T-helper 1 cell (primary cell): Measurements from ENCODE around the gene CHRM2.
"Not testable (repeated sequence)": the region's sequence is repeated elsewhere in the genome, so short reads cannot be mapped to it uniquely, and the experiment has no call there.

Experiments used
- DNase-seq, 5 donors: peaks; one replicate each; pipeline ENCODE4 v3.0.0-alpha.2; 2012 to 2020
- total RNA-seq, 4 donors: gene quantifications; one replicate each; lab custom pipeline; 2026; lab: John Stamatoyannopoulos, UW

The CHRM2 gene
- total RNA-seq, result 0 to 0.08 (median 0) reads per million in 4 donors

DNA sequence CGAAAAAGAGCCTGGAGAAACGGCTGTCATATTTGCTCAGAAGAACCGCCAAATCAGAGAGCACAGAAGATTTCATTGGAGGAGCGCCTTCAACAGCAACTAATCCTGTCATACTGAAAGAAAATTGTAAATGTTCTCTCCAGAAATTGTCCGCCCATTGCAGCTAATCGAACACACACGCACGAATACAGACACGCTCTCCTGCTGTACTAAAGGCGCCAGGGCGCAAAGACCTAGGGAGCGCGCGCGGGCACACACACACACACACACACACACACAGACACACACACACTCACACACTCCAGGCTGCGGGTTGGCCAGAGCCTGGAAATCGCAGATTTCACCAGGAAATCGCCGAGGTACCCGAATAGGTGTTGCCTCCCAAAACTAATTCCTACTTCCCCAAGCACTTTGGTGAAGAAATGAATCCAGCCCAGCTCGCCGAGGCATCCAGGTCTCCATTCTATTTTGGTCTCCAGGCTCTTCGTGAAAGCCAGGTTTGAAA is at the start of gene CHRM2:
Gene CHRM2 (plus strand): TSS at position 157 of the 505 bp plus-strand sequence. CDS start 146,214 bp downstream, outside the sequence.
- DNase-seq, result no peak

DNA sequence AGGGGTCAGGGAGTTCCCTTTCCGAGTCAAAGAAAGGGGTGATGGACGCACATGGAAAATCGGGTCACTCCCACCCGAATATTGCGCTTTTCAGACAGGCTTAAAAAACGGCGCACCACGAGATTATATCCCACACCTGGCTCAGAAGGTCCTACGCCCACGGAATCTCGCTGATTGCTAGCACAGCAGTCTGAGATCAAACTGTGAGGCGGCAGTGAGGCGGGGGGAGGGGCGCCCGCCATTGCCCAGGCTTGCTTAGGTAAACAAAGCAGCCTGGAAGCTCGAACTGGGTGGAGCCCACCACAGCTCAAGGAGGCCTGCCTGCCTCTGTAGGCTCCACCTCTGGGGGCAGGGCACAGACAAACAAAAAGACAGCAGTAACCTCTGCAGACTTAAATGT is 37.1 kb upstream of the CHRM2 start:
- not testable (repeated sequence) for DNase-seq

DNA sequence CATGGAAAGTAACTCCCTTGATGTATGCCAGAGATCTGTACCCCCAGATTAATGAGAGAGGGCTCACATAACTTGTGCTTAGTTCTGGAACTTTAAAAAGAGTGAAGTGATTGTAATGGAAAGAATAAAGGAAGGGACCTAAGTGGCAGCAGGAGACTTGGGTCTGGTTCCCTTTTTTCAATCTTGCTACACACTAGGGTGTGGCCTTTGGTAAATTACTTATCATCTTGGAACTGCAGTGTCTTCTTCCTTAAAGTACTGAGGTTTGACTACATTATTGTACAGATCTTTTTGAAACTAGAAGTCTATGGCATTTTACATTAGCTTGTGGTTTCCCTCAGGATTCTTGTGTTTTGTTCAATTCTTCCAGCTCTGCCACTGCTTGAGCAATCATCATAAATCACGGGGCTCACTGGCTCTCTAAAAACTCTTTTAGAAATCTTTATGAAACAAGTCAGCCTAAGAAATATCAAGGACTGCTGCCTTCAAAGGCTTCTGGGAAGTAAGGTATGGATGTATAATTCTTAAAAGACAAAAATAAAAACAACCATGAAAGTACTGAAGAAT is 22.5 kb upstream of the CHRM2 start:
- DNase-seq, result no peak

DNA sequence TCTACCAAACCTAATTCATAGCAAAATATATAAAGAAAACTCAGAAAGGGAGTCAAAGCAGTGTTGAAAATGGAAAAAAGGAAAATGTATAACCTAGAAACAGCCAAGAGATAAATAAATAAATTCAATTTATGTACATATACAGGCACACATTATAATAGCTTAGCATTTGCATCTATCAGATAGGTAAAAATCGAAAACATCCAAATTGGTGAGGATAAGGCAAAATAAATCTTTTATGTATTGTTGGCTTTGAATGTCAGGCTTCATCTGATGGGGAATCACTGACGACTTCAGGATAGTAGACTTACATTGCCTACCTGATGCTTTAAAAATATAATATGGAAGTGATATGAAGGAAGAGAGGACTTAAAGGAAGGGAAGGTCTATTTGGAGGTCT is 20.6 kb upstream of the CHRM2 start:
- no peak for DNase-seq

DNA sequence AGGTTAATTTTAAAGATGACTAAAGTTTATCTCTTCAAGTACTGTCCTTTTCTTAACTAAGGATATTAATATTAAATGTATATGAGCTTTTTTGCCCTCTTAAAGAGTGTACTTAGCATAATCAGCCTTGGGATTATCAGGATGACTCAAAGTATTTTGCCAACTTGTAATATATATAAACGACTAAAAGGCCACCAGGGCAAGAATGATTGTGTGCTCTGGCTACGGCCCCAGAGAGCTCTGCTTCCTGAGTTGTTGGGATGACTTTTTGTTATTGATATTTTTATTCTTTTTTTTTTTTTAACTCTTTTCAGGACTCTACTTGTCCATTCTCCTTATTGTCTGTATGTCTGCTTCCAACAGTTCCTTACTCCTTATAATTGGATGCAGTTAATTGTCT is 14.8 kb upstream of the CHRM2 start:
- DNase-seq, result no peak

- DNase-seq, result no peak
Measured at GRCh38 chr7:136857573-136857972, 10.9 kb upstream of the CHRM2 start.

- no peak for DNase-seq
Measured at GRCh38 chr7:136859803-136860202, 8.6 kb upstream of the CHRM2 start.

DNA sequence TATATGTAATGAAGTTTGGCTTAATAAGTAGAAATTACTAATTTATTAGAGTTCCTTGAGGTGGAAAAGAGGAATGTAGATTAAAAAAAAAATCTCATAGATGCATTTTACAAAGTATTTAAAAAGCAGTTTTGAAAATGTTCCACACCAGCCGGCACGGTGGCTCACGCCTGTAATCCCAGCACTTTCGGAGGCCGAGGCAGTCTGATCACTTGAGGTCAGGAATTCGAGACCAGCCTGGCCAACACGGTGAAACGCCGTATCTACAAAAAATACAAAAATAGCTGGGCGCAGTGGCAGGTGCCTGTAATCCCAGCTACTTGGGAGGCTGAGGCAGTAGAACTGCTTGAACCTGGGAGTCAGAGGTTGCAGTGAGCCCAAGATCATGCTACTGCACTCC is 3.2 kb upstream of the CHRM2 start:
- DNase-seq, result no peak

DNA sequence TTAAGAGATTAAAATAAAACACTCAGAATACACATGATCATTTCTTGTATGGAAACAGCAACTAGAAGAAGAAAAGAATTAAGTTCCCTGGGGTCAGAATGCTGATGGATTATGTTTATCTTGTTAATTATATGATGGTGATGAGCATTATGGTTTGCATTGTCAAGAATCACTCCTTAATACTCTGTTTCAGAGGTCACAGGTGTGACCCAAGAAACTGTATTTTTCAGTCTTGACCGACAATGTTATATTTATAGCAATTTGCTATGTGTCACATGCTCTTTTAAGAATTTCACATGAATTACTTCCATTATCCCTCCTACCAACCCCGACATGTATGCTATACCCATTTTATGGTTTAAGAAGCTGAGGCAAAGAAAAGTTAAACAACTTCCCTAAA is 2.7 kb upstream of the CHRM2 start:
- DNase-seq, result no peak

- no peak for DNase-seq
Measured at GRCh38 chr7:136869001-136869961, 829 bp downstream of the CHRM2 start.

DNA sequence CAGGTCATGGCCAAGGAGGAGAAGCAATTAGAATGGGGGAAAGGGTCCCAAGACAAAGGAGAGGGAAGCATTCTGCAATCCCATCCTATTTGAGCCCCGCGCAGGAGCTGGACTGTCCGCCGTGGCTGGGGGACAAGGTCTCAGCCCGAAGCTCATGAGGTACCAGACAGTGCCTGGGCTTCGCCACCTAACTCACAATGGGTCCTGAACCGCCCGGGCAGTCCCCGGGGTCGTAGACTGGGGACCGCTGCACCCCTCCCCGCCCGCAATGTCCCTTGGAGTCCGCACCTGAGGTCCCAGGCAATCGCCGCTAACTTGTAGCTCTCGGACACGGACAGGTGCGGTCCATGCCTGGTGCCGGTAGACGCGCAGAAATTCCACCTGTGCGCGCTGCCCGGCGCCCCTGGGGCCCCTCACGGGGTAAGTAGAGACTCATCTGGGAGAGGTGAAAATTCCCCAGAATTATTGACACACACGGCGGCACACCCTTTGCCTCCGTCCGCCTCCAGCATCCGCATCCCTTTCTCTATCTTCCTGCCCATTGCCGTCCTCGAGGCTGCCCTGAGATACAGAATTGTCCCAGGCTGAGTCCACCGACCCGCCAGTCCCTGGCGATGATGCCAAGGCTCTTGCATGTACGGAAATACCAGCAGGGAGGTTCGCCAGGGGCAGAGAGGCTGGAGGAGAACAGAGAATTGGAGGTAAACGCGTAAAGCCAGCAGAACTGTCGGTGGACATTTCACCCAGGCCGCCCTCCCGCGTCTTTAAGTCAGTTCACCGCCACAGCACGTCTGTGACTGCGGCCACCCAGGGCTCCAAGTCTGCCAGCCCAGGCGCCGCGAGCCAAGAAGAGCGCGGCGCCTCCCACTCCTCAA is 1.8 kb downstream of the CHRM2 start:
- DNase-seq, result no peak

GRCh38 chr7:136870866-136871487 is 2.5 kb downstream of the CHRM2 start:
- no peak for DNase-seq

DNA sequence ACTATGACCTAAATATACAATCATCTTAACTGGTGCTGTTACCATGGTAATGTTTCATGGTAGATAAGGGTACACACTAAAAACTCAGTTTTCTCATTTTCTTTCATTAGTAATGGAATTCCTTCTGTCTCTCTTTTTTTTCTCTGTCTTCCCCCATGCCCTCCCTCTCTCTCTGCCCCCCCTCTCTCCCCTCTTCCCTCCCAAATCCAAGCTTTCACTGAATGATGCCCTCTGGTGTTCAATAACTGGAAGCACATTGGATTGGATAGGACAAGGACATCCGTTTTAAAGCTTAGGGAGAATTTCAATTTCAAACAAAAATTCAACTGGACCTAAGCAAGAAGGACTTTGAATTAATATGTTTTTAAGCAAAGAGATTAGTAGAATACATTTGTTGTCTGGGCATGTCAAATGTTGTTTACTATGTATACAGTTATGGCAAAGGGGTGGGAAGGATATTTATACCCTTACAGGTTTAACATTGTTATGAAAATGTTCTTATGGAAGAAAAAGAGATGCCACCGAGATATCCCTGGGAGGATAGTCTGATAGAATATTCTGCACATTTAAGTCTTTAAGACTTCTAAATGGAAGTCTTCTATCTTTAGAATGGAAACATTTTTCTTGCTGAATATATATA is 6.1 kb downstream of the CHRM2 start:
- DNase-seq, result no peak

DNA sequence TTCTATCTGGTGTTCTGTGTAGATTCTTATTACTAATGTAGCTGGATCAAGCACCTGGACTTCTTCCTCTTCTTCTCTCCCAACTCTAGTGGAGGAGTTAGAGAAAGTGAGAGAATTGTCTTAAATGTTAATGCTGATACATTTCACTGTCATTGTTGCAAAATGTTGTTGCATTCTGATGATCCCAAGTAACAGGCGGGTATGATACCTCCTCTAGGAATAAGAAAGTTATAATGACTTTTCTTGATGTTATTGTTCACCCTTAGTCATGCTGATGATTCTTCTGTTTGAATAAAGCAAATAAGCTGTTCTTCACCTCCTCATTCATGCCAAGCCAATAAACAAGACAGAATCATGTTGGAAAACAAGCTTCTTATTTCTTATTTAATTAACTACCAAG is 9.1 kb downstream of the CHRM2 start:
- no peak for DNase-seq

DNA sequence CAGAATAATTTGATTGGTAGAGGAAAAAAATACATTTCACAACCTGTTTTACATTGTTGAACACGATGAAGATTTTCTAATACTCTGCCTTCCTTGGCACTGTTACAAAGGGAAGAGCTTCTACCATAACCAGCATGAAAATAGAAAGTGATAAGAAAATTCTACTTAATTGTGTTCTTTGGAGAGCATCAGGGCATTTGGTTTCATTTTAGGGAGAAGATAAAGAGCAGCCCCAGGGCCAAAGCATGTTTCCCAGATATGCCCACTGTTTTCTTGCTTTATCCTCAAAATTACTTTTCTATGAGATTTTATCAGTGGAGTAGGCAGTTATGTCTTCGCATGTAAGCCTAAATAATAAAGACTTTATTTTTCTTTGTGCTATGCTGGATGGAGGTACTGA is 9.5 kb downstream of the CHRM2 start:
- DNase-seq, result no peak

DNA sequence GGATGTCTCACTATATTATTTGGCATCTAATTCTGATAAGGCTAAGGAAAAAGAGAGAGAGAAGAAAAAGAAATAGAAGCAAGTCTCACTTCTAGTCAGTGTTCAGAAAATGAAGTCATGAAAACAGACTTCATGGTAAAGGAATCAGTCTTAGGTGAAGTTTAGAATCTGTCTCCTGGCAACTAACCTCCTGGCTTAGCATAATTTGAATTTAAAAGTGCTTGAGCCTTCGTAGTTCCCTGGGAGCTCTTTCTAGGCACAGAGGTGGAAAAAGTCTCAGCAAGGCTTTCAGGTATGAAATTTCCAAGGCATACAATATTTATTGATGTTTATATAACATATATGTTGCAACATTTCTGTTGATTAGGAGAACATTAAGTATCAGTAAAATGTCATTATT is 10.4 kb downstream of the CHRM2 start:
- no peak for DNase-seq

- DNase-seq, result no peak
Measured at GRCh38 chr7:136883046-136883445, 14.6 kb downstream of the CHRM2 start.

DNA sequence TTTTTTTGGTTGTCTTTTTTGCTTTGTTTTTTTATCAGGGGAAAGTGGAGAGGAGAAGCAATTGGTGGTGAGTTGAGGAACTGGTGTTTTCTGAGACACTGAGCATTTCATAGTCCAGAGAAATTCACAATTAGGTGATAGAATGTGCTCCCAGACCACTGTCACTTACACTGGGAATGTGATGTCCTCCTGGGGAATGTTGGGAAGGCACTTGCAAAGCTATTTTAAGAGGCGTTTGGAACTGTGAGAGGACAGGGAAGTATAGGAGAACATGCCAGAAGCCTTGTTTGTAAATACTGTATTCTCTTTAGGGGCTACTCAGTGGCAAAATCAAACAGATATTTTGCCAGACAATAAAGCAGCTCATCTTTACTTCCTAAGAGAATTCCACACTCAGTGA is 16.0 kb downstream of the CHRM2 start:
- DNase-seq, result no peak

GRCh38 chr7:136887317-136887716 is 18.9 kb downstream of the CHRM2 start:
- no peak for DNase-seq

- DNase-seq, result no peak
Measured at GRCh38 chr7:136890399-136890798, 21.9 kb downstream of the CHRM2 start.

DNA sequence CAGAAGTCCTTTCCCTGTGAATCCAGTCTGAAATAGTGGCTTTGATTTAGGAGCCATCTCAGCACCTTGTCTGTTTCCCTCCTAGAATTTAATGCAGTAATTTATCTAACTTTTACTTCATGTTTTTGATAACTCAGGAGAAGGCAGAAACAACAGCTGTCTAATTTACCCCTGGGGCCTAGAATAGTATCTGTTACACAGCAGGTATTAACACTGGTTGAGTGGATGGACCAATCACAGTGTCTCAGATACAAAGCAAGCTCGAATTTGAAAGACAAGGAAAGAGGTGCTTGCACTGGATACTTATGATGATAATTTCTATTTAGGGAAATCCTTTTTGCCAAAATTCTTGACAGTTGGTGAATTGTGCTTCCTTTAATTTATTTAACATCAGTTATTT is 23.4 kb downstream of the CHRM2 start:
- no peak for DNase-seq

DNA sequence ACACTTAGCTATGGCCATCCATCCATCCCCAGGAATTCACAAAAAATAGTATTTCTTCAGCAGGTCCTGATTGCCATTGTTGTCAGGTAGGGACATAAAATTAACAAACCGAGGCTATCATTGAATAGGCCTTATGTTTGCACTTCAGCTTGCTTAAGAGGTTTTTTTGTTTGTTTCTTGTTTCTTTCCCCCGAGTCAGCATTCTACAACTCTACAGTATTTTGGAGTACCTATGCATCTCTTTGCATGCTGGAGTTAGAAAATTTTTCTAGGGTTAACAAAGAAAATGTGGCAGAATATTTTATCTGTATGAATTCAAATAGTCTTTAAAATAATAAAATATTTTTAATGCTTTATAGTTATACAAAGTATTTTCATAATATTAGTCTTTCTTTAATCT is 26.3 kb downstream of the CHRM2 start:
- DNase-seq, result no peak
